Activated T-cell treated with anti-CD3 and anti-CD28 coated beads, Interleukin-2, amount 50 U/mL, for 72 hours (primary cell): Measurements from ENCODE around the gene PRPH. TPM values are rescaled to one million over a fixed set of nuclear protein-coding genes. Genes with fewer than 3 reads are reported as not detected.
"Not testable (repeated sequence)": the region's sequence is repeated elsewhere in the genome, so short reads cannot be mapped to it uniquely, and the experiment has no call there.

Experiments
- ATAC-seq, 2 donors: fragments of 150-1000 bp; cut with Tn5 transposase; replicated peaks in 1 of 2; 2 replicates each; pipeline ENCODE4 v1.10.0; 2021; ENCODE audit warnings: moderate library complexity in 2 of 2, mild to moderate bottlenecking in 1 of 2
- DNase-seq, 2 donors: peaks; one replicate each; pipeline ENCODE4 v3.0.0; 2021 to 2022; ENCODE audit warnings: mixed read lengths in 1 of 2
- H3K27ac Mint-ChIP-seq: one replicate; pipeline ENCODE4 v1.8.0; 2022; ENCODE audit warnings: mild to moderate bottlenecking, moderate library complexity, mixed read lengths
- H3K27me3 Mint-ChIP-seq: one replicate; pipeline ENCODE4 v1.8.0; 2022; ENCODE audit warnings: low read depth, mixed read lengths
- H3K36me3 Mint-ChIP-seq, 2 donors: one replicate each; pipeline ENCODE4 v1.8.0; 2022; ENCODE audit warnings: mixed read lengths in 2 of 2, mild to moderate bottlenecking in 1 of 2; ENCODE audit not compliant: insufficient read depth in 2 of 2
- H3K4me1 Mint-ChIP-seq: one replicate; pipeline ENCODE4 v1.8.0; 2022; ENCODE audit warnings: low read depth, mixed read lengths
- H3K4me3 Mint-ChIP-seq, 2 donors: one replicate each; pipeline ENCODE4 v1.8.0; 2022; ENCODE audit warnings: mild to moderate bottlenecking in 2 of 2, mixed read lengths in 2 of 2, moderate library complexity in 2 of 2
- H3K9me3 Mint-ChIP-seq, 2 donors: one replicate each; pipeline ENCODE4 v1.8.0; 2022; ENCODE audit warnings: mixed read lengths in 2 of 2
- total RNA-seq, 2 donors: library from RNA; stranded (reverse); gene quantifications; one replicate each; pipeline ENCODE4 v1.2.3, GENCODE V29; 2022

Gene PRPH
- total RNA-seq = 1 to 10 TPM in 1 of 2 donors, not detected in 1; 1.7 TPM

DNA sequence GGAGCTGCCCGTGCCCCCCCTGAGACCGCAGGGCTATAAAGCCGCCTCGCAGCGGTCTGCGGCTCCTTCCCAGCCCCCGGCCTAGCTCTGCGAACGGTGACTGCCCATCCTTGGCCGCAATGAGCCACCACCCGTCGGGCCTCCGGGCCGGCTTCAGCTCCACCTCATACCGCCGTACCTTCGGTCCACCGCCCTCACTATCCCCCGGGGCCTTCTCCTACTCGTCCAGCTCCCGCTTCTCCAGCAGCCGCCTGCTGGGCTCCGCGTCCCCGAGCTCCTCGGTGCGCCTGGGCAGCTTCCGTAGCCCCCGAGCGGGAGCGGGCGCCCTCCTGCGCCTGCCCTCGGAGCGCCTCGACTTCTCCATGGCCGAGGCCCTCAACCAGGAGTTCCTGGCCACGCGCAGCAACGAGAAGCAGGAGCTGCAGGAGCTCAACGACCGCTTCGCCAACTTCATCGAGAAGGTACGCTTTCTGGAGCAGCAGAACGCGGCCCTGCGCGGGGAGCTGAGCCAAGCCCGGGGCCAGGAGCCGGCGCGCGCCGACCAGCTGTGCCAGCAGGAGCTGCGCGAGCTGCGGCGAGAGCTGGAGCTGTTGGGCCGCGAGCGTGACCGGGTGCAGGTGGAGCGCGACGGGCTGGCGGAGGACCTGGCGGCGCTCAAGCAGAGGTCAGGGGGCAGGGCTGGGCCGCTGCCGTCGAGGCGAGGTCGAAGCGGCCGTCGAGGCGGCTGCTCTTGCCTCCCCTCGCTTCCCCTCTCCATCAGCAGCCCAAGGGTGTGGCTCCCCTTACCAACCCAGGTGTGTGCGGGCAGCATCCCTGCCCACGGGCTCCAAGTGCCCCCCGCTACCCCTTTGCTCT, at the start of gene PRPH:
Gene PRPH, plus strand, starts transcription at position 66 of the 855 bp plus-strand sequence. Its CDS starts 54 bp downstream, at position 120.
- H3K4me1 Mint-ChIP-seq = peaks cover 17% of the 10 kb centered on the region
- H3K9me3 Mint-ChIP-seq = no peaks in the 10 kb centered on the region
- peaks cover 51% of the 10 kb centered on the region for H3K27me3 Mint-ChIP-seq
- H3K4me3 Mint-ChIP-seq = peak within 1 kb of the TSS; percentile 34 to 54
- DNase-seq = peak in 1 of 2 donors; percentile 19
- no peaks in the 10 kb centered on the region for H3K36me3 Mint-ChIP-seq
- no peak for ATAC-seq
- H3K27ac Mint-ChIP-seq = no peak within 1 kb of the TSS

DNA sequence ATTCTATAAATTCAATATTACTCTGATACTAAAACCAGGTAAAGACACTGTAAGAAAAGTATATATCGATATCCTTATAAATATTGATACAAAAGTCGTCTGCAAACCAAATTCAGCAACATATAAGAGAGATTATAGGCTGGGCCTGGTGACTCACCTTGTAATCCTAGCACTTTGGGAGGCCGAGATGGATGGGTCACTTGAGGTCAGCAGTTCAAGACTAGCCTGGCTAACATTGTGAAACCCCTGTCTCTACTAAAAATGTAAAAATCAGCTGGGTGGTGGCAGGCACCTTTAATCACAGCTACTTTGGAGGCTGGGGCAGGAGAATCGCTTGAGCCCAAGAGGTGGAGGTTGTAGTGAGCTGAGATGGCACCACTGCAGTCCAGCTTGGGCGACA, 43.6 kb upstream of the PRPH start:
- H3K27me3 Mint-ChIP-seq = no peaks in the 10 kb centered on the region
- H3K4me1 Mint-ChIP-seq = peaks cover 10% of the 10 kb centered on the region
- no peak for DNase-seq
- H3K27ac Mint-ChIP-seq = no peak overlapping the region
- H3K9me3 Mint-ChIP-seq = no peaks in the 10 kb centered on the region
- H3K36me3 Mint-ChIP-seq = no peaks in the 10 kb centered on the region
- no peak overlapping the region for H3K4me3 Mint-ChIP-seq
- ATAC-seq = no peak

DNA sequence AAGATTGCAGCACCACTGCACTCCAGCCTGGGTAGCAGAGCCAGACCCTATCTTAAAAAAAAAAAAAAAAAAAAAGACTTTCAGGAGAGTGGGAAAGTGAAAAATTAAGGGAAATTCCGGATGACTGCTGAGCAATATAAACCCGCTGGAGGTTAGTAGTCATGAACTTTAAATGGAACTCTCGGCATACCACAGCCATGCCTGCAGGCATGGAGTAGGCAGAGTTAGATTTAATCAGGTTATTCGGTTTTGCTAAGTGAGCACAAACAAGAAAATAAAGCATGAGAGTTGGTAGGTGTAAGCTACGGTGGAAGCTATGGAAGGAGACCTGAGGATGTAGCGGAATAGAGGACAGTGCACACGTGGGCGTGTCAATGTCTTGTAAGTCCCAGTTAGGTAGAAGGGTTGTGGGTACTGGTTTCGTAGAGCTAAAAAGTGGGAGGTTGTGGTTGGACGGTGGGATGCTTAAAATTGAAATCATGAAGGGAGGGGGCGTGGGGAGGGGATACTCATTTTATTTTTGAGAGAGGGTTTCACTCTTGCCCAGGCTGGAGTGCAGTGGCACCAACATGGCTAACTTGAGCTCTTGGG, 41.8 kb upstream of the PRPH start:
- H3K36me3 Mint-ChIP-seq = no peaks in the 10 kb centered on the region
- no peaks in the 10 kb centered on the region for H3K27me3 Mint-ChIP-seq
- no peak overlapping the region for H3K27ac Mint-ChIP-seq
- peaks cover 10% of the 10 kb centered on the region for H3K4me1 Mint-ChIP-seq
- no peaks in the 10 kb centered on the region for H3K9me3 Mint-ChIP-seq
- no peak for DNase-seq
- H3K4me3 Mint-ChIP-seq = peak overlapping the region in 1 of 2 donors; percentile 59
- peak; percentile 69 to 90 for ATAC-seq

DNA sequence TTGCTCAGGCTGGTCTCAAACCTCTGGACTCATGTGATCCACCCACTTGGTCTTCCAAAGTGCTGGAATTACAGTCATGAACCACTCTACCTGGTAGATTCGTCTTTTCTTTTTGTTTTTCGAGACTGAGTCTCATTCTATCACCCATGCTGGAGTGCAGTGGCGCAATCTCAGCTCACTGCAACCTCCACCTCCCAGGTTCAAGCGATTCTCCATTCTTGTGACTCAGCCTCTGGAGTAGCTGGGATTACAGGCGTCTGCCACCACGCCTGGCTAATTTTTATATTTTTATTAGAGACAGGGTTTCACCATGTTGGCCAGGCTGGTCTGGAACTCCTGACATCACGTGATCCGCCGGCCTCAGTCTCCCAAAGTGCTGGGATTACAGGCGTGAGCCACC, 39.5 kb upstream of the PRPH start:
- H3K9me3 Mint-ChIP-seq, H3K4me3 Mint-ChIP-seq, H3K36me3 Mint-ChIP-seq, DNase-seq, H3K27ac Mint-ChIP-seq, H3K27me3 Mint-ChIP-seq, ATAC-seq: not testable (repeated sequence)
- H3K4me1 Mint-ChIP-seq = peaks cover 14% of the 10 kb centered on the region

DNA sequence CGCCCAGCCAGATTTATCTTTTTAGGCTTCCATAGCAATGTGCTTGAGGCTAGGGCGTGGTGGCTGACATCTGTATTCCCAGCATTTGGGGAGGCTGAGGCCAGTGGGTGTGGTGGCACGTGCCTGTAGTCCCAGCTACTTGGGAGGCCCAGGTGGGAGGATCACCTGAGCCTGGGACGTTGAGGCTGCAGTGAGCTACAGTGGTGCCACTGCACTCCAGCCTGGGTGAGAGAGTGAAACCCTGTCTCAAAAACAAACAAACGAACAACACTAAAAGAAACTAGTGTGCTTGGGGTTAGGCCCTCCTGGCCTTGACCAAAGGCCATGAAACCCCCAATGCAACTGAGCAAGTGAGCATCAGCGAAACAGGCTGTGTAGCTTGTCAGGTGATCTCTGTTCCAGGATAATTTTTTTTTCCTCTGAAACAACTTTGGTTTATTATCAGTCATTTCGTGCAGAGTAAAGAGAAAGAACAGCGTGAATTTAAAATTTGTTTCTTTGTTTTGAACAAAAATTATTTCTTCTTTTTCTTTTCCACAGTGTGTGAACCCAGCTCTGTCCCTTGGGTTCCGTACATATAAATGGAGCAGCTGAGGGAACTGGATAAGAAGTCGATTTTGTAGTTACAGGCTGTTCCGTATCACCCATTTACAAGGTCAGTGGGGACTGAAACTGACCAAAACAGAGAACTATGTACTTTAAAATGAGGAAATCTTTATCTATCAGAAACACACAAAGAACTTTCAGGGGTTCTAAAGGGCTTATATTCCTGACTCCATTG, 38.9 kb upstream of the PRPH start:
- Mint-ChIP-seq H3K36me3 (no peaks in the 10 kb centered on the region), H3K27ac (no peak overlapping the region)

DNA sequence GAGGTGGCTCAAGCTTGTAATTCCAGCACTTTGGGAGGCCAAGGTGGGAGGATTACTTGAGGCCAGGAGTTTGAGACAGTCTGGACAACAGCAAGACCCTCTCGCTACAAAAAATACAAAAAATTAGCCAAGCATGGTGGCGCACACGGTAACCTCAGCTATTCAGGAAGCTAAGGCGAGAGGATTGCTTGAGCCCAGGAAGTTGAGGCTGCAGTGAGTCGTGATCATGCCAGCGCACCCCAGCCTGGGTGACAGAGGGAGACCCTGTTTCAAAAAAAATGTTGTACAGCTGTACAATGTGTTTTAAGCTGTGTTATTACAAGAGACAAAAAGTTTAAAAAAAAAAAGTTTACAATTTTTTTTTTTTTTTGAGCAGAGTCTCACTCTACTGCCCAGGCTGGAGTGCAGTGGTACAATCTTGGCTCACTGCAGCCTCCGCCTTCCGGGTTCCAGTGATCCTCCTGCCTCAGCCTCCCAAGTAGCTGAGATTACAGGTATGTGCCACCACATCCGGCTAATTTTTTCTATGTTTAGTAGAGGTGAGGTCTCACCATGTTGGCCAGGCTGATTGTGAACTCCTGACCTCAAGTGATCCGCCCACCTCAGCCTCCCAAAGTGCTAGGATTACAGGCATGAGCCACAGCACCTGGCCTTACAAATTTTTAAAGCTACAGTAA, 37.3 kb upstream of the PRPH start:
- not testable (repeated sequence) for H3K4me3 Mint-ChIP-seq, H3K9me3 Mint-ChIP-seq, DNase-seq, H3K4me1 Mint-ChIP-seq, ATAC-seq, H3K36me3 Mint-ChIP-seq, H3K27ac Mint-ChIP-seq, H3K27me3 Mint-ChIP-seq

More for the DNA sequence above, 38.9 kb upstream of the PRPH start:
- Mint-ChIP-seq H3K9me3 (no peaks in the 10 kb centered on the region), H3K4me1 (peaks cover 14% of the 10 kb centered on the region), H3K4me3 (no peak overlapping the region), H3K27me3 (no peaks in the 10 kb centered on the region)
- DNase-seq = no peak
- no peak for ATAC-seq

DNA sequence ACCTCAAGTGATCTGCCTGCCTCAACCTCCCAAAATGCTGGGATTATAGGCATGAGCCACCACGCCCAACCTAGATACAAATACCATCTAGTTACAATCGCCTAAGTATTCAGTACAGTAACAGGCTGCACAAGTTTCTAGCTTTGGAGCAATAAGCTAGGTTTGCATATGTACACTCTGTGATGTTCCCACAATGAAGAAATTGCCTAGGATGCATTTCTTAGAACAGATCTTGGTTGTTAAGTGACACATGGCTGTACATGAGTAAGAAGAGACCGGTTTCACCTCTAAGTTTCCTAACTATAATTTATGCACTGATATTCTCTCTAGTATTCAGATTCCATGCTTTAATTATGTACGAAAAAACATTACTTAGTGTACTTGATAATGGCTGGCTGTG, 35.5 kb upstream of the PRPH start:
- H3K4me1 Mint-ChIP-seq = peaks cover 17% of the 10 kb centered on the region
- peaks cover 2 to 4% of the 10 kb centered on the region in 2 donors for H3K36me3 Mint-ChIP-seq
- H3K27ac Mint-ChIP-seq = no peak overlapping the region
- peak overlapping the region in 1 of 2 donors; percentile 70 for H3K4me3 Mint-ChIP-seq
- H3K27me3 Mint-ChIP-seq = no peaks in the 10 kb centered on the region
- ATAC-seq (peak in 1 of 2 donors; percentile 32), DNase-seq (no peak)
- H3K9me3 Mint-ChIP-seq = no peaks in the 10 kb centered on the region

DNA sequence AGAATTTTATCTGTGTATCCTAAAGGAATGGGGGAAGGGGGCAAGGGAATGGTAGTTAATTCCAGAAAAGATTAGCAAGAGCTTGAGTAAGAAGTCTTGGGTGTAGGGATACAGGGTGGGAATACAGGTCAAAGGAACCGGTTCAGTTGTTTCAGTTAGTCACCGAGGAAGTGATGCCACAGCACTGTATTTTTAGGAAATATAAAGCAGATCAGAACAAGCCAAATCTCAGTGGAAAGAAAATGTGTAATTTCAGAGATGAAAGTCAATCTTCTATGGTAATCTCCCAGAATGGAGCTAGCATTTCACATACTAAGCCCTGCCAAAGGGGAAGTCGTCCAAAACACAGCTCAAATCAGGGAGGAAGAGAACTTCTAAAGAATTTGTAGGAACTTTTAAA, 34.8 kb upstream of the PRPH start:
- no peak overlapping the region for H3K27ac Mint-ChIP-seq
- no peaks in the 10 kb centered on the region for H3K9me3 Mint-ChIP-seq
- ATAC-seq (no peak), DNase-seq (no peak)
- H3K27me3 Mint-ChIP-seq = no peaks in the 10 kb centered on the region
- H3K36me3 Mint-ChIP-seq = peaks cover 2 to 4% of the 10 kb centered on the region in 2 donors
- H3K4me3 Mint-ChIP-seq = no peak overlapping the region
- peaks cover 17% of the 10 kb centered on the region for H3K4me1 Mint-ChIP-seq

DNA sequence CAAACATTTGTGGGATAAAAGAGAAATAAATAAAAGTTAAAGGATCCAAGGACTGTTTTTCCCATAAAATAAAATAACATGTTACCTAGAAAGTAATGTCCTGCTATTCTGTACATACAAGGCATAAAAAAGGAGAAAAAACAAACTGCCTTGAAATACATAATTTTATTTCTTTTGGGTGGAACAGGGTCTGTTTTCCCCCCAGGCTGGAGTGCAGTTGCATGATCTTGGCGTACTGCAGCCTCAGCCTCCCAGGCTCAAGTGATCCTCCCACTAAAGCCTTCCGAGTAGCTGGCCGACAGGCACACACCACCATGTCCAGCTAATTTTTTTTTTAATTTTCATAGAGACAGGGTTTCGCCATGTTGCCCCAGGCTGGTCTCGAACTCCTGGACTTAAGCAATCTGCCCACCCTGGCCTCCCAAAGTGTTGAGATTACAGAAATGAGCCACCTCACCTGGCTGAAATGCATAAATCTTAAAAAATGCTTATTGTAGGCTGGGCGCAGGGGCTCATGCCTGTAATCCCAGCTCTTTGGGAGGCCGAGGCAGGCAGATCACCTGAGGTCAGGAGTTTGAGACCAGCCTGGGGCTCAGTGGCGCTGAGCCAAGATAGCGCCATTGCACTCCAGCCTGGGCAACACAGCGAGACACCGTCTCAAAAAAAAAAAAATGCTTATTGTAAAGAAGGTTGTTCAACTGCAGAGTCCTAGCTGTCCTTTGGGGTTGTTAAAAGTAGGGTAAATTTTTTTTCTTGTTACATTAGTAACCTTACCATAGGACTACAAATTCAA, 34.2 kb upstream of the PRPH start:
- Mint-ChIP-seq H3K9me3 (no peaks in the 10 kb centered on the region), H3K4me1 (peaks cover 22% of the 10 kb centered on the region), H3K27me3 (no peaks in the 10 kb centered on the region), H3K36me3 (peaks cover 5 to 7% of the 10 kb centered on the region in 2 donors), H3K27ac (no peak overlapping the region), H3K4me3 (no peak overlapping the region)
- ATAC-seq (no peak), DNase-seq (no peak)

DNA sequence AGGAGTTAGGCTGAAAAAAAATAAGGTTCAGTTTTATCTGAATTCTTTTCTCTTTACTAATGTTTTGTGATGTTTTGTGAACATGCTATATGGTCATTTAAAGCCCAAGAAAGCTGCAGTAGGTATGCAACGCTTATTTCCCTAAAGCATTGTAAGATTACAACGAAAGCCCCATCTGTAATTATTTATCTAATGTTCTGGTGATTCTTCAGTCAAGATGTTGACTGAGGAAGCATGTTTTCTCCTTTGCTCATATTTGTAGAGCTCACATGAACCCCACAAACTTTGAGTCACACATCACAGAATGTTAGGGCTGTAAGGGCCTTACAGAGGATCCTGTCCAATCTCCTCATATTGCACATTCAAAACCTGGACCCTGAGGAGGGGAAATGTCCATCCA, 33.2 kb upstream of the PRPH start:
- H3K36me3 Mint-ChIP-seq = peaks cover 5 to 7% of the 10 kb centered on the region in 2 donors
- ATAC-seq (no peak), DNase-seq (no peak)
- H3K27me3 Mint-ChIP-seq = no peaks in the 10 kb centered on the region
- no peak overlapping the region for H3K4me3 Mint-ChIP-seq
- H3K4me1 Mint-ChIP-seq = peaks cover 31% of the 10 kb centered on the region
- no peak overlapping the region for H3K27ac Mint-ChIP-seq
- no peaks in the 10 kb centered on the region for H3K9me3 Mint-ChIP-seq

DNA sequence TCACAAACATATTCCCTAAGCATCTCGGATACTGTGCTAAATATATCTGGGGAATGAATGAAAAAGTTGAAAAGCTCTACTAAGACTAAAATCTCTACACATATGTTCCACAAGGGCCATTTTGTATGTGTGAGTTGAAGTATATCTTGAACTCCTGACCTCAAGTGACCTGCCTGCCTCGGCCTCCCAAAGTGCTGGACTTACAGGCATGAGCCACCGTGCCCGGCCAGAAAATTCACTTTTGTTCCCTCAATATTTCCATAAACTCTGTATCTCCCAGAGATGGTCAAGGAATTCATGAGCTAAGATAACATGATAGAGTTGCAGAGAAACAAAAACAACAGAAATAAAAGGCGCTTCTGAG, 31.6 kb upstream of the PRPH start:
- Mint-ChIP-seq H3K36me3 (peaks cover 5 to 7% of the 10 kb centered on the region in 2 donors), H3K4me3 (peak overlapping the region; percentile 98 to 100), H3K27ac (peak overlapping the region; percentile 98), H3K27me3 (no peaks in the 10 kb centered on the region), H3K4me1 (peaks cover 47% of the 10 kb centered on the region), H3K9me3 (no peaks in the 10 kb centered on the region)
- DNase-seq (no peak), ATAC-seq (no peak)

DNA sequence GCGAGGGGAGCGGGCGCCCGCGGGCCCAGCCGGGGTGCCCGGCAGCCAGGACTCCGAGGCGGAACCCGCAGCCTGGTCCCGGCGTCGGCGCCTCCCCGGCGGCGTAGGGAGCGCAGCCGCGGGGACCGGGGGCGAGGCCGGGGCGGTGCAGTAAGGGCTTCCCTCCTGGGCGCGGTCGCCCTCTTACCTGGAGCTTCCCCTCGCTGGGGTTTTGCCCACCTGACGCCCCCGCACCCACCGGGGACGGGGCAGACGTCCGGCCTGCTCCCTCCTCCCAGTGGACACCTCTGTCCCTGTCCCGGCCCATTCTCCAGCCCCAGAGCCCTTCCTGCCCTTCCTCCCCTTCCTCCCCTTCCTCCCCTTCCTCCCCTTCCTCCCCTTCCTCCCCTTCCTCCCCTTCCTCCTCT, 30.5 kb upstream of the PRPH start:
- peaks cover 8 to 12% of the 10 kb centered on the region in 2 donors for H3K36me3 Mint-ChIP-seq
- H3K4me3 Mint-ChIP-seq = peak overlapping the region; percentile 98 to 100
- DNase-seq (peak; percentile 64 to 67), ATAC-seq (peak; percentile 50 to 52)
- H3K4me1 Mint-ChIP-seq = peaks cover 58% of the 10 kb centered on the region
- H3K27me3 Mint-ChIP-seq = no peaks in the 10 kb centered on the region
- peak overlapping the region; percentile 24 for H3K27ac Mint-ChIP-seq
- no peaks in the 10 kb centered on the region for H3K9me3 Mint-ChIP-seq
